GM19438 (cell line): Measurements from ENCODE around the gene DNAH17.

Experiments
- ATAC-seq: cut with Tn5 transposase; IDR thresholded peaks from one replicate; pipeline ENCODE4 v1.9.1; 2021; ENCODE audit warnings: low read depth; ENCODE audit not compliant: unreplicated experiment

Gene DNAH17

GRCh38 chr17:78580277-78580804, 3.1 kb upstream of the DNAH17 start:
- no peak for ATAC-seq

GRCh38 chr17:78576389-78577112, 645 bp downstream of the DNAH17 start:
- ATAC-seq, result no peak

- no peak for ATAC-seq
Observed at GRCh38 chr17:78575899-78576298, 1.3 kb downstream of the DNAH17 start.

DNA sequence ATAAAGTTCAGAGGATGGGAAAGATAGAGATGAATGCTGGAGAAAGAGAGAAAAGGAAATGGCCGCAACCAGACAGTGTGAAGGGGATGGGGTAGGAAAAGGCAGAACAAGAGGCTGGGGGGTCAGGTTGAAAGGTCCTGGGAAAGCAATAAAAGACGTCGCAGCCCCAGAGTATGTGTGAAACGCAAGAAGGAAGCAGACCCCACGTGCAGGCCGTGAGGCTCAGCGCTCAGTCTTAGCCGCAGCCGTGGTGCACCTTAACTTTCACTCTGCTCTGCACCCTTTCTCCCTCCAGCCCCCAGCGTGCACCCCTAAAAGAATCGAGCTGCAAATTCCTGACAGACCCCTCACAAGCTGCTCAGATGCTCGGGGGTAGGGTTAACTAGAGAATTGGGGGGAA, 1.9 kb downstream of the DNAH17 start:
- ATAC-seq, result no peak

GRCh38 chr17:78573955-78574354, 3.2 kb downstream of the DNAH17 start:
- ATAC-seq, result no peak

DNA sequence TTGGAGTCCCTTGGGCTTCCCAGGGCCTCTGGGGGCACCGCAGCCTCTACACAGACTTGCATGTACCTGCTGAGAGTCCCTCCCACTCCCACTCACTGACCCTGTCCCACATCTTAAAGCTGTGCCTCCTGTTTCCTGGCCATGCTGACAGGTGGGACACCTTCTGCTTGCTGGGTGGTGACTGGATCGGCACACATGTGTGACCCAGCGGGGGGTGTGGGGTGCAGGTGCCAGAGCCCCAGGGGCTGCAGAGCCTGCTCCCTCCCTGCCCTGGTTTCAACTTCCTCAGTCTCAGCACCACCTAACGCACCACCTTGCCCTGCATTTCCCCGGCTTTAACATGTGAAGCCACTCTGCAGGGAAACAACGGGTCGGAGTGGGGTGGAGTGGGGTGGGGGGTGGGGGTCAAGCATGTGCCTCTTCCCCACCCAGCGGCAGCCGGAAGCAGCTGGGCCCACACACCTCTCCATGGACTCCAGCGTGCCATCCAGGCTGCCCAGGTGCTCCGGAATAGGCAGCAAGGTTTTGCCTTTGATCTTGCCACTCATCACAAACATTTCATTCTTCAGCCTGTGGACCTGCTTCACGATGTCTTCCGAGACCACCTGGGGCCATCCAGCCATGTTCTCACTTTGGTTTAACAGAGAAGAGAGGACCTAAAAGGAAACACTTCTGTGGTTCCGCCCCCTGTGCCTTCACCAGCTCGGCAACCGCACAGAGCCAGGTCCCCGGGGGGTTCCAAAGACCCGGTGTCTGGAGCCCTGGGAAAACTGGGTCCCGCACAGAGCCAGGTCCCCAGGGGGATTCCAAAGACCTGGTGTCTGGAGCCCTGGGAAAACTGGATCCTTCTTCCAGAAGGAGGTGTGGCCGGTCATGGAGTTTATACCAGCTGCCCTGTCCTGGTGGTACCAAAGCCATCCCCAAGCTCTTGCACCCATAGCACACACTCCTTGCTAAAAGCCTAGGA, 4.7 kb downstream of the DNAH17 start:
- ATAC-seq, result no peak

GRCh38 chr17:78571329-78571728, 5.9 kb downstream of the DNAH17 start:
- ATAC-seq, result no peak

DNA sequence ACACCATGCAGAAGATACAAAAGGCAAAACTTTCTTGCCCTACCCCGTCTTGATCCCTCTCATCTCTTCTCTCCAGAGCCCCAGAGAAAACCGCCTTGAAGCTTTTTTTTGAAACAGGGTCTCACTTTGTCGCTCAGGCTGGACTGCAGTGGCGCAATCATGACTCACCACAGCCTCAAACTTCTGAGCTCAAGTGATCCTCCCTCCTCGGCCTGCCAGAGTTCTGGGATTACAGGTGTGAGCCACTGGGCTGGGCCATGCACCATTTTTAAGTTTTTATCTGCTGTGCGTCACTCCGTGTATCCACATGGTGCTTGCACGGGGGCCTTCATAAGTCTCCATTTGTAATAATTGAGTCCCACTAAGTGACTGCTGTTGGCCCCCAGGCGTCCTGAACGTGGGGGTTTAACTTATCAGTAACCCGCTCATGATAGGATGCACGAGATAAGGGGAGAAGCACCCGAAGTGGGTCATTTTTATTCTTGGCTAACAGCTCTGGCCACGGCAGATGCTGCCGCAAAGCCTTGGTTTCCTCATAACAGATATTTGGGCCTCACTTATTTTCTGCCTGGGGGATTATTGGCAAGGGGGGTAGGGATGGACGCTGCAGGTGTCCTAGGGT, 8.6 kb downstream of the DNAH17 start:
- no peak for ATAC-seq

- no peak for ATAC-seq
Observed at GRCh38 chr17:78567991-78568390, 9.2 kb downstream of the DNAH17 start.

DNA sequence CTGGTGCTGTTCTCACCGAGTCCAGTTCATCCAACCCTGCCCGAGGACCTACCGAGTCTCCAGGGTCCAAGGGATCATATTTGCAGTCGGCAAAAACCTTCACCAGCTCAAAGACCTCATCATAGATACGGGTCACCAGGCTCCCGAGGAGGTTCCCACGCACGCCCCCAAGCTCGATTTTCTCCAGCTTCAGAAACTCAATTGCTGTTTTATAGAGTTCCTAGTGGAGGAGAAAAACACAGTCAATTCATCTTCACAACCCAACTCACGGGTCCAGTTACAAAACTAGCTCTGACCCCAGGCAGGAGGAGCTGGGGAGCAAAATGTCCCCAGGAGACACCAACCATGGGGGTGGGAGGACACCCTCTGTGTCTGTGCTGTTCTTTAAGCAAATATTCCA, 10.2 kb downstream of the DNAH17 start:
- no peak for ATAC-seq

GRCh38 chr17:78563189-78564145, 13.7 kb downstream of the DNAH17 start:
- ATAC-seq, result no peak

DNA sequence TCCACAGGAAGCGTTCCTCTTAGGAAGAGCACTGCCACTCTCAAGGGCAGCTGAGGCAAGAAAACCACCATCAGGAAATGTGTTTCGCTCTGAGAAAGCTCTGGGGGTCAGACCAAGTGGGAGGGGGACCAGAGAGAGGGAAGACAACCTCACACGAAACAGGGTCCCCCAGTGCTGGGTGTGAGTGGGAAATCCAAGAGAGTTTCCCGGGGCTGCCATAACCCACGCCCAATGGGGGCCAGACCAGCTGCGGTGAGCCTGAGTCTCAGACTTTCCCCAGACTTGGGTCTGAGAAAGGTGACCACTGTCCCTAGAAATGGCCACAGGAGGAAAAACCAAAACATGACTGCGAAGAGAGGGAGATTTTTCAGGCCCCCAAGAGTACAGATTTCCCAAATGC, 14.5 kb downstream of the DNAH17 start:
- ATAC-seq, result no peak

DNA sequence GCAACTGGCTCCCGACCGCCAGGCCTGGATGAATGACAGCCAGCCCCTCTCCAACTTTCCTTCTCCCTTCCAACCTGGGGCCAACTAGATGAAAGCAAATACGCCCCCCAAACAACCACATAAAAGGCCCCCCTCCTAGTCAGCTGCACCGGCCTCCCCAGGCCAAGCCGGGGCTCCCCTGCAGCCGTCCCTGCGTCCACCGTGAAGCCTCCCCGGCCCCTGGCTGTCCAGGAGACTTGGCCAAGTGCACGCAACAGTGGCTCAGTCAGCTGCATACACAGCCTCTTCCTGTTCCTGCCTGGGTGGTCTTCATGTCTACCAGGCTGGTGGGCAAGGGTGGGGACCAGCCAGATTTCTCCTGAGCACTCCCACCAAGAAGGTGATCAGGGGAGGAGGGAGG, 16.0 kb downstream of the DNAH17 start:
- no peak for ATAC-seq

DNA sequence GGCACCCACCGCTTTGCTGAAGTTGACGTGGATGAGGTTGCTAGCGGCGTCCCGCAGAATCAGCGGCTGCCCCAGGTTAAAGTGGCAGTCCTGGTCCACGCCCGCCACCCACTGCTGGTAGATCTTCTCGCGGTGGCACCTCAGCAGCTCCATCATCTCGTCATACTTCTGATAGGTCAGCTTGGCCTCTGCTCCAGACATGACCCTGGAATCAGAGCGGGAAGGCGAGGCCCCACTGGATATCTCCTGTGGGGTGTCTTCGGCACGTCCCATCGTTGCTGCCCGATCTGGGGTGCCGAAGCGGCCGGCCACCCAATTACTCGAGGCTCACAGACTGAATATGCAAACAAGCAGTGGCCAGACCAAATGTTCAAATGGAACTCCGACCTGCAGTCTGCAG, 16.5 kb downstream of the DNAH17 start:
- no peak for ATAC-seq

DNA sequence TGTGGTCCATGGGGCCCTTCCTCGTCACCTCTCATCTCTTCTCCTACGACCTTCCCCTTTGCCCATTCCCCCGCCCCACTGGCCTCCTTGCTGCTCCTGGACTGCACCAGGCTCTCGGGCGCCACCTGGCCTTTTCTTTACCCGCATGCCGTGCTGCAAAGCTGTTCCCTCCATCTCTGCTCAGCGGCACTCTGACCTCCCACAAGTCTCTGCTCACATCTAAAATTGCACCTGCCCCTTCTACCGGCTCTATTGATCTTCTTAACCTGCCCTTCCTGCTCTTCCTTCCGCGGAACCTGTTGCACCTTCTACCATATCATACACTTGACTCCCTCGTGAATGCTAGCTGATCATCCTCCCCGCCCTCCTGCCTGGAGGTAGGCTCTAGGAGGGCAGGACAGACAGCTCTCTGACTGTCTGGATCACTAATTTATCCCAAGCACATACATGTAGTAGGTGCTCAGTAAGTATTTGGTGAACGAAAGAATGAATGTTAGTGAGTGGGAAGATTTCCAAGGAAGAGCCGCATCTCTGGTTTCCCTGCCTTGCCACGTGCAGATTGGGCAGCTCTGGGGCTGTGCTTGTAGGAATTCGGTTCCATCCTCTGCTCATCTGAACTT, 17.3 kb downstream of the DNAH17 start:
- ATAC-seq, result no peak

- no peak for ATAC-seq
Observed at GRCh38 chr17:78558989-78559388, 18.2 kb downstream of the DNAH17 start.

GRCh38 chr17:78558181-78558850, 18.9 kb downstream of the DNAH17 start:
- ATAC-seq, result no peak

DNA sequence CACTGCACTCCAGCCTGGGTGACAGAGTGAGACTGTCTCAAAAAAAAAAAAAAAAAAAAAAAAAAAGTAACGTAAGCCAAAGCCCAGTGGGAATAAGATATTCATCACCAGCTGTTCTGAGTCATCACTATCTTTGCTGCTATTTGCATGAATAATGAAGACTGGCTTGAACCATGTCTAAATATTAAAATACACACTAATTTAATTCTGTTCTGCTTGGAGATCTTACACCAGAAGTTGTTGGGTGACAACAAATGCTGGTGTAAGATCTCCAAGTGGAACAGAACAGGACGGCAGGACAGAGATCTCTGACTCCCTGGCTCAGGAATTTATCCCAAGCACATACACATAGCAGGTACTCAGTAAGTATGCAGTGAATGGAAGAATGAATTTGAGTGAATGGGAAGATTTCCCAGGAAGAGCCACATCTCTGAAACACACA, 19.6 kb downstream of the DNAH17 start:
- ATAC-seq, result no peak

GRCh38 chr17:78556812-78557211, 20.4 kb downstream of the DNAH17 start:
- ATAC-seq, result no peak
